GM18909 (cell line): ENCODE measurements around the gene XPA.
"Not testable (repeated sequence)": the region's sequence is repeated elsewhere in the genome, so short reads cannot be mapped to it uniquely, and the experiment has no call there.

Experiments used
- ATAC-seq: cut with Tn5 transposase; IDR thresholded peaks from one replicate; pipeline ENCODE4 v1.9.1; 2021; ENCODE audit warnings: mild to moderate bottlenecking; ENCODE audit not compliant: unreplicated experiment, poor library complexity

The XPA gene

DNA sequence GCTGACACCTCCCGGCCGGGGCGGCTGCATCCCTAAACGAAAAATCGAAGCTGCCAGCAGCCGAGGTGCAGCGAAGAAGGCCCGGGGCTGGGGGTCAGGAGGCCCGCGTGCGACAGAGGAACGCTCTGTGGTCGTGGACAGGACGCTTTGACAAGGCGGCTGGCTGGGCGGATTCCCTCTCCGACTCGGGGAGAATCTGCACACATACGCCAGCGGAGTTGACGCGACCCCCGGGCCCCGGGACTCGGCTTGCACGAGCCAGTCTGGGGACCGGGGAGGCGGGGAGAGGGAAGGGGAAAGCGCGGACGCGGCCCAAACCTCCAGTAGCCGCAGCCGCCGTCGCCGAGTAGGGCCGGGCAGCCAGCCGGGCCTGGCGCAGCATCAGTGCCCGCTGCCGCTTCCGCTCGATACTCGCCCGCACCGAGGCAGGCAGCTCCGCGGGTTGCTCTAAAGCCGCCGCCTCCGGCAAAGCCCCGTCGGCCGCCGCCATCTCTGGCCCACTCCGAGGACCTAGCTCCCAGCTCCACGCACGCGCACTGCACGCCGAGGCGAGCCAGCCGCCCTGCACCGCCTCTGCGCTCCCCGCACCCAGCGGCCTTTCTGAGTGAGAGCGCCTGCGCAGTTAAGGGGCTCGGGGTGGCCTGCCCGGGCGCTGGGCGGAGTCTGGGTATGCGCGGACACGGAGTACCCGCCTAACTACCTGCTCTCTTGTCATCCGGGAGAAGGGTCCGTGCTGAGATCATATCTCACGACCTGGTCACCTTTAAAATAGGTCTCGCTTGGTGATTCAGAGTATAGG, at the start of gene XPA:
Gene XPA, minus strand, starts transcription at position 538 of the 799 bp plus-strand sequence. Its CDS starts 48 bp downstream, at position 490.
- peak; percentile 88 for ATAC-seq

DNA sequence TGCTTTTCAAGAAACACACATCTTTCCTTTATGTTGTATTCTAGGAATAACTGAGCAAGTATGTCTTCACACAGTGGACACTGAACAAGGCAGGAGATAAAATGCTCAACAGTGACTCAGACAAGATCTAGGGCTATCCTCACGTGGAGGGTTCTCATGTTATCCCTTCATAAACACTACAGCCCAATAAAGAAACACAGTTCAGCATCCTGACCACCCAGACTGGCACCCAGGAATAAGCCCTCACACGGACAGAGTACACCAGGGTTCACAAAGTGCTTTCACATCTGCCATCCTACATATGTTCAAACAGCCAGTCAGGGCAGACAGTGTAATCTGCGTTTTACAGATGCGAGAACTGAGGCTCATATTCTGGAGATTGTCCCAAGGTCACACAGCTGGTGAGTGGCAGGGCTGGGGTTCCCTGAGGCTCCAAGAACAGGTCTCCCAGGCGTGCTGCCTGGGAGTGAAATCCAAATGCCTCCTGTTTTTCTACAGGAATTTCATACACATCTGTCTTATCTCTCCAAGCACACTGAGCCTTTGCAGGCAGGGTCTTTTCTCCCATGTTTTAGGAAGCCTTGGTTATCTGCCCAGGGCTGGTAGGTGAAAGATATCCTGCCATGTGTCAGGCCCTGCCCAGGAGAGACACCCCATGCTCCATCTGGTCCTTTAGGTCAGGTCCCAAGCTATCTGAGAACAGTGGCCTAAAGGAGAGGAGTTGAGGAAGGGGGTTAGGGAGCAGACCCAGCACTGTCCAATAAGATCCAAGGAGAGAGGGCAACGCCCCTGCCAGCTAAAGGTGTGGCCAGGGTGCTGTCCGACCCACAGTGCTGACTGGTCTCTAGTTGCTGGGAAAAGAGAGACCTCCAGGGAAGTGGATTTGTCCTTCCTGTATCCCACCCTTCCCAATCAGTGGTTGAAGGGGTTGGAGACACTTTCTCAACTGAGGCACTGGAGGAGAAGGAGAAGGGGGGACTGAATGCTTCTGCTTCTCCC, 47.9 kb upstream of the XPA start:
- no peak for ATAC-seq

DNA sequence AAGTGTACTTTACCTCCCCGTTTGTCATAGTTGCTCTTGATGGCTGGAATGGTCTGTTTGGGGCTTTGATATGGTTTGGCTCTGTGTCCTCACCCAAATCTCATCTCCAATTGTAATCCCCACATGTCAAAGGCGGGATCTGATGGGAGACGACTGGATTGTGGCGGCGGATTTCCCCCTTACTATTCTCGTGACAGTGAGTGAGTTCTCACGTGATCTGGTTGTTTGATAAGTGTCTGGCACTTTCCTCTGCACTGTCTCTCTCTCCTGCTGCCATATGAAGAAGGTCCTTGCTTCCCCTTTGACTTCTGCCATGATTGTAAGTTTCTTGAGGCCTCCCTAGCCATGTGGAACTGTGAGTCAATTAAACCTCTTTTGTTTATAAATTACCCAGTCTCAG, 46.9 kb upstream of the XPA start:
- ATAC-seq, result not testable (repeated sequence)

DNA sequence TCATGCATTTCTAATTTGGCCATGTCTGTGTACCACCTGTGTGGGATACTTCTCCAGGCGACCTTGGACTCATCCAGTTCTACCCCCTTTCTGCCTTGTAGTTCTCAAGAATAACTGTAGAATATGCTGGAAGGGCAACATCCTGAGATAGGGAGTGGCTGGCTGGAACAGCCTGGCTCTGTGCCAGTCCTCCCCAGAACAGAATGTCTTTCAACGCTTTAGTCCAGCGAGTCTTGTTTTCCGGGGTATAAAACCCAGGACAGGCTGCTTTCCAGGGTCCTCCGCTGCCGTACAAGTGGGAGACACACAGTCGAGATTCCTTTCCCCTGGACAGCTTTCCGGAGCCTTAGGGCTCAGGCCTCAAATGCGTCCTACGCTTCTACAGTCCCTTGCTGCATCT, 45.4 kb upstream of the XPA start:
- ATAC-seq, result no peak

DNA sequence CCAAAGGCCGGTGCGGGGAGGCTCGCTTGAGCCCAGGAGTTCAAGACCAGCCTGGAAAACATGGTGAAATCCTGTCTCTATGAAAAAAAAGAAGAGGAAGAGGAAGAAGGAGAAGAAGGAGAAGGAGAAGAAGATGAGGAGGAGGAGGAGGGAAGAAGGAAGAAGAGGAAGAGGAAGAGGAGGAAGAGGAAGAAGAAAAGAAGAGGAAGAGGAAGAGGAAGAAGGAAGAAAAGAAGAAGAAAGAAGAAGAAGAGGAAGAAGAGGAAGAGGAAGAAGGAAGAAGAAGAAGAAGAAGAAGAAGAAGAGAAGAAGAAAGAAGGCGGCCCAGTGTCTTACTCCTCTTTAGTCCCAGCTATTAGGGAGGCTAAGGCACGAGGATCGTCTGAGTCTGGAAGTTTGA, 44.8 kb upstream of the XPA start:
- ATAC-seq, result no peak

DNA sequence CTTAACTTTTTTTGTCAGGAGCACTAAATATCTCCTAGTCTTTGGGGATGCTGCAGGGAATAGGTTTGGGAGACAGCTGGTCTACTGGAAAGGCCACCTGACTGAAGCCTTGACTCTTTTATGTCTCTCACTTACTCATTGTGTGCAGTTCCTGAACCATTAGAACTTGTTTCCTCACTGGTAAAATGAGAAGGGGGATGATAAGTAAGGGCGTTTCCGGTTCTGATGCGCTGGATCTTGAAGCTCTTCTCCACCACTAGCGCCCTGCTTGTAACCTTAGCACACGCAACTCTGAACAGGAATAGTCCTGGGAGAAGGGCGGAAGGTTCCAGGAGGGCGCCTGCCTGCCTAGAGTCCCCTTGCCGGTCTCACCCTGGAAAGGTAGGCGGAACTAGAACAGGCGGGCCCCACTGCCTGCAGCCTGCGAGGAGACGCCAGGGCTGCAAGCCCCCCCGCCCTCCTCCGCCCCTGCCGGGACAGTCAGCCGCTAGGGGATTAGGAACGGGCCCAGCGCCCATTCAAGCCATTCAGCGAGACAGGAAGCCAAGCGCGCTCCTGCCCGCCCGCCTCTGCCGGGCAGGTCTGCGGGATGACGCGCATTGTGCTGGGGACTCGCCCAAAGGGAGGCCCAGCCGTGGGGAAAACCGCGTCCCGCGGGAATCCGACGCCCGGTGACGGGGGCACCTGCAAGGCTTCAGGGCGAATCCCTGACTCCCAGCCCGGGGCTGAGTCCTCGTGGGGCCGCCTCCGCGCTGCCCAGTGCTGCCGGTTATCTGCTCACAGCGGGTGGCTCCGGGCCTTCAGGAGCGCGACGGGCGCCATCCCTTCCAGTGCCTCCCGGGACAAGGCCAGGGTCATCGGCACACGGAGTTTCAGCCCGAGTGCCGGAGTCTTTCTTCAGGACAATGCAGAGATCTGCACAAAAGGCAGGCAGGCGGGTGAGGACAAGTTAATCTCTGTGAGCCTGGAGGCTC, 44.0 kb upstream of the XPA start:
- no peak for ATAC-seq

DNA sequence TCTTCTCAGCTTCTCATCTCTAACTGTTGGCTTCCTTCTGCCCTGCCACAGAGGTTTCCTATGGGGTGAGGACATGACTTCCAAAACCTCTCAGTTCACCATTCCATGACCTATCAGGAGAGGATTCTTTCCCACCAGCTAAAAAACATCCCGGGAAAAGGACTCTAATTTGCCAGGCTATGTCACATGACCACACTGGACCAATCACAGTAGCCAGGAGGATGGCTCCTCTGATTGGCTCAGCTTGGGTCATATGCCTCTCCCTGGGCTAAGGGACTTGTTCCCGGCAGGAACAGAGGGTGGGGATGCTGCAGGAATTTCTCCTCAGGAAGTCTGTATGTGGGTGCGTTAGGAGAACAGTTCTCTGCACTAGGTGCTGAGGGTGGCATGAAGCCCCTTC, 40.3 kb upstream of the XPA start:
- ATAC-seq, result no peak

DNA sequence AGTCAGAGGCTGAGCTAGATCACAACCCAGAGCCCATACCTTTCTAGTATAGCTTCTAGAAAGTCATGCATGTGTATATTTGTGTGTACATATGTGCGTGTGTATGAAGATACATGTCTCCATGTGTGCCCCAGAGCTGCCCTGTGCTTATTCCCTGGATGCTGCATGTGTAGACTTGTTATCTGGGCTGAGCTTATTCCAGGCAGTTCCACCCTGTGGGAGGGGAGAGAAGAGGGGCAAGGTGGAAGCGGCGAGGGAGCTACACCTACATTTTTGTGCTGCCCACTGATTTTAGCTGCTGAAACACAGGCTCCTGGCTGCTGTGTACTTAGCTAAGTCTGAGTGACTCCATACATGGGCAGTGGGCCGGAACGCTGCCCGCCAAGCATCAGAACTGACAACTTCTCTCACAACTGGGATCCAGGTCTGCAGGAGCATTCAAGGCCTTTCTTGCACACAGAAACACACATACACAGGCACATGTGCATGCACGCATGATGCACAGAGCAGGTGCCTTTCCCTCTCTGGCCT, 38.0 kb upstream of the XPA start:
- ATAC-seq, result no peak

DNA sequence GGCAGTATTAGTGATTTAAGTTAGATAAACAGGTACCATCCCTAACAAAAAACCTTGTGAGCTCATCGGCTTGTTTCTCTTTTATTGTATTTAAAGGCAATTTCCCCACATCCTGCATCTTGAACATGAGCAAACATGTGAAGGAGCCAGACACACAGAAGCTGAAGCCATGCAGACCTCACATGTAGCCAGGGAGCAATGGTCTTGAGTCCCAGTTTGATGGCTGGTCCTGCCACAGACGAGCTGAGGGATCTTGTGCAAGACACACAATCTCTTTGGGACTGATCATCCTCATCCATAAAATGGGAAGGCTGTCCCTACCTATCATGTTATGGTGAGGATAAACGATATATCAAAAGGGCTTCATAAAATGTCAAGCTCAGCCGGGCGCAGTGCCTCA, 29.6 kb upstream of the XPA start:
- no peak for ATAC-seq

DNA sequence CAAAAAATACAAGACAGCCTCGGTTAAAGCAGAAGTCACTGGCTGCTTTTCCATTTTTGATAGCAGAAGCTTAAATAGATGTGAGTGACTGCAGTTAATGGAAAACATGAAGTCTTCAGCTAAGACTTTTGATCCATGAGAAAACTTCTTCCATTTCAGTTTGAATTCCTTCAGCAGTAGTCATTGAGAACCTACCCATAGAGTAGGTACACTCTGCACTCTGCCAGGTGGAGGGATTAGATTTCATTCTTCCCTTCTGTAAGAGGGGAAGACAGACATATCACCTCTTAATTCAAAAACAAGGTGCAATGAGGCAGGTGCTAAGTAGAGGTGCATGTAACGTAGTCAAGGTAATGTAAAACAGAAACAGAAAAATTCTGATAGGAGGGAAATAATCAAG, 26.7 kb upstream of the XPA start:
- ATAC-seq, result no peak

DNA sequence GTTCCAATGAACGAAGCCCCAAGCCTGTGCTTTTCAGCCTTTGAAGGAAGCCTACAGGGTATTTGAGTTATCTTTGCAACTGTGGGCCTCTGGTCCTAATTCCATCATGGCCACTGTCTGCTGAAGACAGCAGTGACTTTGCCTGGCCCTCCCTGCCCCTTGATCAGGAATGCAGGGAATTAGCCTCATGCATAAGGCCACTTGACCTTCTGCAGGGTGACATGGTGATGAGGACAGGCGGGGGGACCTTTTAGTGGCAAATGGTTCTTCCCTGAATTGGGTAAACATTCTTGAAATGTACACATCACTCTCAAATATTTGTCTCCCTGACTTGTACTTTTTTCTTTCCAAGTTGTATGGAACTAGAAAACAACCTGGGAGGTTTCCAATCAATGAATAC, 25.2 kb upstream of the XPA start:
- ATAC-seq, result no peak

DNA sequence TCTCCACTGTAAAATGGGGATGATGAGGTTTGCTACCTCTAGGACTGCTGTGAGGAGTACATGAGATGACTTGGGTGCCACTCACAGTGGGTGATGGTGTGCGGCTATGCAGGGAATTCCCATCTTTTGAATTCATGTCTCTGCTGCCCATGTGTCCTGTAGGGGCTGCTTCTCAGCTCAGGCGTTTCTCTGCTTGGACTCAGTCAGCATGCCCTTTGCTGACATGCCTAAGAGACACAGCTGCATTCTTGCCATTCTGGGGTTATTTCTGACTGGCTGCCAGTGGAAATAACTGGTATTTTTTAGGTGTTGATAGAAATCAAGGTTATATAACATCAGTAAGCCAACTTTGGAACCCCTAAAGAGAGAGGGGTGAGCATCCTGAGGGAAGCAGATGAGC, 24.3 kb upstream of the XPA start:
- no peak for ATAC-seq

DNA sequence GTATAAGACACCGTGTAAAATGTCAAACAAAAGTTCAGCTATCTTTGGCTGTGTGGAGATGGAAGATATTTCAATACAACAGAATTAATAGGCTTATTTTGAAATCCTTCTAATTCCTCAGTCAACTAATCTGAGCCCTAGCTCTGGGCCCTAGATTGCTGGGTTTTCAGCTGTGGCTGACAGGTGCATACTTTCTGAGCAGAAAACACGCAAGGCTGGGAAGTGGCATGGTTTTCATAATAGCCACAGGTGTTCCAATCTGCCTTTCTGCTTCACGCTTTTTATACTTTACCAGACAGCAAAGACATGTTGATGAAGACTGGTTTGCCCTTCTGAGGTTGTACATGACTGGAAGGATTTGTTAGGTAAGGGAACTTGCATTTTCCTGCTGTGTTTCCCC, 20.7 kb upstream of the XPA start:
- no peak for ATAC-seq

DNA sequence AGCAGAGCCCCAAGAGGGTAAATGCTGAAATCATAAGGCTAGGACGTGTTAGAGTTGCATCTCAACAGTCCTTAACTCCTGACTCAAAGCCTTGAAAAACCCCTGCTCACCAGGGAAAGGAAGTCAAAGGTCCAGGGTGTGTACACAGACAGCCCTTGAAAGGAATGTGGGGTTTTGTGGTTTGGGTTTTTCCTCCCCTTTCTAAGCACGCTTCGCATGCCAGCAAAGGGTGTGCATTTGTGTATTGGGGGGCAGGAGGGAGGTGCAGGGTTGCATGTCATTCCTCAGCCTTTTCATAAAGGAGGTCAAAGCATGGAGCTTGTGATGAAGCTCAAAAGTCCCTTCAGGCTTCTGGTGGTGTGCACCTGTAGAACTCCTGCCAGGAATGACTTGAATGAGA, 17.3 kb upstream of the XPA start:
- ATAC-seq, result no peak

DNA sequence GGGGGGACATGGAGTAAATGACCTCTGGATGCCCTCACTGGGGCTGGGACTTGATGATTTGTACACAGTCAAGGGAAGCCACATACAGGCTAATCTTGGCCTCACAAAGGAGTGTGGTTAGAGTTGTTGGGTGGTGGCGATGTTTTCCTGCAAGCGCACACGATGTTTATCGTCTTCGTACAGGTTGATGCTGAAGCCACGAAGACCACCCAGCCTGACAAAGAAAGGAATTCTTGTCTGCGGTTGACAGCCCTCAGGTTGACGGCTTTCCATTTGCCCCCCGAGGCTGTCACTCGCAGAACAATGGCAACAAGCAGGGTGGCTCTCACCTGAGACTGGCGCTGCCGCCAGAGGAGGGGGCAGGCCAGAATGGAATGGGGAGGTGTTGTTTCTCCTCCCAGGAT, 14.1 kb upstream of the XPA start:
- ATAC-seq, result no peak

DNA sequence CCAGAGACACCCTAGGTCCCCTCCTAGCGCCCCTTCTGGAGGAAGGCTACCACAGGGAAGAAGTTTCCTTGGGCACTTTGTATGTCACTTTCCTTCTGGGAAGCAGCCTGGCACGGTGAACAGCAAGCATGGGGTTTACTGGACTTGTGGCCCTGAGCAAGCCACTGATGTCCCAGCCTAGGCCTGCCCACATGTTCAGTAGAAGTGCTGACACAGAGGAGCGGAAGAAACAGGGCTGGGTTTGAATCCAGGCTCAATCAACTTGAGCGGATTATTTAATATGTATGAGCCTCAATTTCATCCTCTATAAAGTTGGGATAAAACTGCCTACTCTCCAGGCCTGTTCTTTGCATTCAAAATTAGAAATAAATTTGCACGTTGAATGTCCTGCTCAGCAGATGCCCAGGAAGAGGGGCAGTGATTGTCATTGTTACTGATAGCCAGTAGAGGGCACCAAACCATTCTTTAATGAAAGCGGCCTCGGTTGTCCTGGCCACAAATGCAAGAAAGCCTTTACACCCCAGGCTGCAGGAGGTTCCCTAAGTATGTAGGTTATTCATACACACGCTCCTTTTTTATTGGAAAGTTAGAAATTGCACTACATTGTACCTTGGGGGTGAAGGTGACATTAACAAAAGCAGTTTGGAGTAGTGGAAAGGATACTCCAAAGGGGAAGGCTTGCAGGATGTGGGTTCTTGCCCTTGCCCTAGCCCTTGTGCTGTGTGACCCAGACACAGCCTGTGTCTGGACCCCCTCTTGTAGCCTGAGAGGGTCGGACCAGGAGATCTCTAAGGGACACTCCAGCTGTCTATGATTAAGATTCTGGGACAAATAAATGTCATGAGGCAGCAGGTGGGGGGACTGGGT, 13.4 kb upstream of the XPA start:
- ATAC-seq, result peak; percentile 58

DNA sequence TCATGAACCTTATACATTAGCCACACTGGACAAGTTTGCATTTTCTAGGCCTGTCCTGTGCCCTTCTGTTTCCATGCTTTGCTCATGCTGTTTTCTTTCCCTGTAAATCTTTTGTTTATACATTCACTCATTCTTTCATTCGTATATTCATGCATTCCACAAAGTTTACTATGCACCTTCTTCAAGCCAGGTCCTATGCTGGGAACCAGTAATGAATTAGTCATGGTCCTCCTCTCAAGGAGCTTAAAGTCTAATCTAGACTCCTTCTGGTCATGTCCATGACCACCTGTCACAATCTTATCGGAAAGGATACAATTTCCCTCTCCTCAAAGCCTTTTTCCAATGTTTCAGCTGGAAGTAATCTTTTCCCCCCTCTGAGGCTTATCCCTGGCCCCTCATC, 9.1 kb upstream of the XPA start:
- ATAC-seq, result no peak

DNA sequence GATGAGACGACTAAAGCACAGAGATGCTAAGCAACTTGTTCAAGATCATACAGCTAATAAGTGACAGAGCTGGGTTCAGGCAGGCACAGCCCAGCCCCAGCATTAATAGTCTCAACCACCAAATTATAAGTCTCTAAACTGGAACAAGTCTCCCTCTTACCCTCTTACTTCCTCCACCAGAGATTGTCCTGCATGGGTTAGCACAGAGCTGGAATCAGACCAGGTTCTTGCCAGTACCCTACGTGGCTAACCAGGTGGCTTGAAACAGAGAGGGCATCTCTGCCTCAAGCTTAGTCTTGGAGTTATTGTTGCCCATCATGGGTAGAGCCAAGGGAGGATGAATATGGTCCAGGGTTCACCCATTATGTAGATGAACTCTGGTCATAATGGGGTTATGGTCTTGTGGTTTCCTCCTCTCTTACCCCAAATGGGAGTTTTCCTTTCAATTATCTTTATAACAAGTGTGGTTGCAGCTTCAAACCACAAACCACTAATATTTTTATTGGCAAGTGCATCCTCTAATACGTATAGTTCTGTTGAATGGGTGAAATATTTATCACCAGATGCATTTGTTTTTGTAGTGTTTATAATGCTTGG, 8.3 kb upstream of the XPA start:
- ATAC-seq, result no peak

DNA sequence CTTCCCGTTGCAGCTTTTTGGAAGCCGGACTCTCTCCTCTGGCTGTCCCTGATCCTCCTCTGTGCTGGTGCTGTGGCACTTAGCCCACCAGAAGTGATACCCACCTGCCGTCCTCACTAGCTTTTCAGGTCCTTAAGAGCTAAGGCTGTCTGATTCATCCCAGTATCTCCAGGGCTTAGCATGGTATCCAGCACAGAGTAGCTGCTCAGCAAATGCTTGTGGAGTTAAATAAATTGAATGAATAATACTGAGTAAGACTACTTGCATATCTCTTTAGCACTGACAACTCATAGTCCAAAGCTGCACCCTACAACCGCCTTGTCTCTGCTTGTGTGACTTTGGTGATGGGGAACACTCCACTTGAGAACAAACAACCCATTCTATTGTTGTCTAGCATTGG, 7.7 kb upstream of the XPA start:
- ATAC-seq, result no peak
